Panc1 (cell line): Measurements from ENCODE around the gene ARHGAP25. TPM values are rescaled to one million over a fixed set of nuclear protein-coding genes. Genes with fewer than 3 reads are reported as not detected.

Source experiments
- ATAC-seq: fragments of 200-7000 bp; cut with Tn5 transposase; 2 replicates; pipeline ENCODE4 v1.9.1; 2020; ENCODE audit warnings: mild to moderate bottlenecking, moderate library complexity
- BruUV-seq: library from RNA; stranded (reverse); fragments of 400-500 nt; replicated peaks from 2 replicates; lab custom pipeline; 2021; lab: Mats Ljungman, UMichigan
- CTCF ChIA-PET: fragments of 300-600 bp; sonication (Branson Sonifier 250); formaldehyde crosslinking; loops from one replicate; lab custom pipeline; 2022; ENCODE audit warnings: antibody characterized with exemption; lab: Charles Lee
- POLR2A ChIA-PET: fragments of 300-600 bp; sonication (Branson Sonifier 250); formaldehyde crosslinking; loops from one replicate; lab custom pipeline; 2022; ENCODE audit warnings: antibody characterized with exemption; lab: Charles Lee
- DNase-seq: peaks from one replicate; pipeline ENCODE4 v3.0.0-alpha.2; 2010; ENCODE audit warnings: low read depth, low spot score
- H3K27ac ChIP-seq: 2 replicates; pipeline ENCODE4 v1.5.1; 2011; ENCODE audit warnings: mild to moderate bottlenecking, low read length, inconsistent platforms
- H3K27me3 ChIP-seq: fragments of 200-500 bp; sonication (Bioruptor generic); 2 replicates; pipeline ENCODE4 v1.6.0; 2014; ENCODE audit warnings: low read length, inconsistent platforms; ENCODE audit not compliant: control insufficient read depth, insufficient read depth
- H3K36me3 ChIP-seq: fragments of 200-500 bp; sonication (Bioruptor generic); 2 replicates; pipeline ENCODE4 v1.5.1; 2014; ENCODE audit warnings: inconsistent platforms, mild to moderate bottlenecking, low read length, moderate library complexity; ENCODE audit not compliant: control insufficient read depth, insufficient read depth
- H3K4me1 ChIP-seq: 2 replicates; pipeline ENCODE4 v1.5.1; 2011; ENCODE audit warnings: inconsistent platforms, mild to moderate bottlenecking, low read length, moderate library complexity; ENCODE audit not compliant: control insufficient read depth, insufficient read depth
- H3K4me3 ChIP-seq, 2 experiments: 2 replicates each; pipeline ENCODE4 v1.5.1; 2011 to 2012; ENCODE audit warnings: low read depth in 2 of 2, low read length in 2 of 2, mild to moderate bottlenecking in 2 of 2, inconsistent platforms in 1 of 2, moderate library complexity in 1 of 2
- H3K9me3 ChIP-seq: fragments of 200-500 bp; sonication (Bioruptor generic); 2 replicates; pipeline ENCODE4 v1.5.1; 2014; ENCODE audit warnings: low read depth, mild to moderate bottlenecking, inconsistent platforms, low read length, moderate library complexity; ENCODE audit not compliant: control insufficient read depth, insufficient read depth
- CTCF ChIP-seq: fragments of 450-650 bp; IDR thresholded peaks from 2 replicates; pipeline ENCODE4 v1.5.1; 2017; ENCODE audit warnings: mild to moderate bottlenecking
- POLR2AphosphoS5 ChIP-seq: IDR thresholded peaks from 2 replicates; pipeline ENCODE4 v1.6.1; 2012; ENCODE audit warnings: mild to moderate bottlenecking, low read depth, low read length, moderate library complexity
- REST ChIP-seq, 2 experiments: IDR thresholded peaks; 2 replicates each; pipeline ENCODE4 v1.6.1; 2011 to 2012; ENCODE audit warnings: low read depth in 2 of 2, control low read depth in 1 of 2, low read length in 1 of 2, mild to moderate bottlenecking in 1 of 2, moderate library complexity in 1 of 2; ENCODE audit not compliant: insufficient read depth in 1 of 2
- SIN3A ChIP-seq: IDR thresholded peaks from 2 replicates; pipeline ENCODE4 v1.6.1; 2012; ENCODE audit warnings: low read depth, mild to moderate bottlenecking, low read length, moderate library complexity, borderline replicate concordance; ENCODE audit not compliant: insufficient read depth
- TCF7L2 ChIP-seq: IDR thresholded peaks from 2 replicates; pipeline ENCODE4 v1.6.1; 2011; ENCODE audit warnings: mild to moderate bottlenecking, low read depth, low read length, inconsistent platforms
- in situ Hi-C: cut with HindIII; loops from 2 replicates; pipeline ENCODE4 v1.10.0; 2016; ENCODE audit warnings: low sequenced_read_pairs, low pct_unique_long_range_greater_than_20kb
- intact Hi-C: fragments of 100-400 bp; cut with micrococcal nuclease; formaldehyde crosslinking; loops from one replicate; pipeline ENCODE4 v1.10.0; 2022; ENCODE audit not compliant: unreplicated experiment
- total RNA-seq: library from RNA; stranded (reverse); gene quantifications from one replicate; pipeline ENCODE4 v1.2.1, GENCODE V29; 2021; ENCODE audit not compliant: unreplicated experiment

The ARHGAP25 gene
- total RNA-seq, 1 experiment from 2014 or later = 0.49 TPM

GRCh38 chr2:68749345-68749744, 14.7 kb downstream of the ARHGAP25 start:
- intact Hi-C loops = no loop called here

More at GRCh38 chr2:68749345-68749744, 14.7 kb downstream of the ARHGAP25 start:
- Histone ChIP-seq H3K4me1 (no peaks in the 10 kb centered on the region), H3K9me3 (no peaks in the 10 kb centered on the region), H3K27me3 (no peaks in the 10 kb centered on the region), H3K27ac (no peak overlapping the region), H3K36me3 (no peaks in the 10 kb centered on the region), H3K4me3 (no peak overlapping the region)
- no TSS peak for BruUV-seq
- ChIA-PET POLR2A (interaction anchor here (0.7 kb wide), 1 partner anchor 139 kb away, joined by 5 read pairs; no protein-coding TSS in a partner anchor), CTCF (interaction anchor here (0.6 kb wide), 1 partner anchor 86 kb away, joined by 10 read pairs; no protein-coding TSS in a partner anchor)
- in situ Hi-C loops = no loop called here
- no peak for ATAC-seq
- no peak for DNase-seq
- TF ChIP-seq TCF7L2 = no peak
- TF ChIP-seq CTCF = no peak
- no peak for TF ChIP-seq SIN3A
- TF ChIP-seq REST (IDR thresholded peaks at IDR 0.05; ENCODE audit: insufficient read depth in 1 of 2, low read depth in 2 of 2, low read length in 1 of 2) = no peak
- TF ChIP-seq POLR2AphosphoS5 = no peak
